Adrenal gland (tissue), 12 donors: ENCODE measurements around the gene B4GALNT3. TPM values are rescaled to one million over a fixed set of nuclear protein-coding genes. Genes with fewer than 3 reads are reported as not detected.
A peak's percentile ranks its signal among the peaks of the same experiment; 100 is the strongest.

Experiments used
- DNase-seq, 7 donors: peaks; one replicate each; pipeline ENCODE4 v3.0.0-alpha.2; 2019 to 2020
- H3K27ac ChIP-seq, 5 donors: fragments of 200-600 bp; sonication (generic) in 4 of 5; 1 replicate in 3 of 5; 2 replicates in 2 of 5; pipeline versions ENCODE4 v1.5.1 to v1.8.0; 2016 to 2020; ENCODE audit warnings: mild to moderate bottlenecking in 1 of 5
- H3K27me3 ChIP-seq: fragments of 200-600 bp; 2 replicates; pipeline ENCODE4 v1.8.0; 2021
- H3K36me3 ChIP-seq, 2 donors: fragments of 200-600 bp; replicated peaks in 1 of 2; 1 replicate in 1 of 2; 2 replicates in 1 of 2; pipeline versions ENCODE4 v1.5.1 to v1.8.0; 2018 to 2022
- H3K4me1 ChIP-seq, 2 donors: fragments of 200-600 bp; replicated peaks in 1 of 2; 1 replicate in 1 of 2; 2 replicates in 1 of 2; pipeline versions ENCODE4 v1.5.1 to v1.8.0; 2018 to 2021
- H3K4me3 ChIP-seq, 4 donors: fragments of 200-600 bp; sonication (generic) in 3 of 4; one replicate each; pipeline ENCODE4 v1.5.1; 2016 to 2018
- H3K9me3 ChIP-seq, 3 donors: fragments of 200-600 bp; sonication (generic) in 1 of 3; replicated peaks in 1 of 3; 1 replicate in 2 of 3; 2 replicates in 1 of 3; pipeline versions ENCODE4 v1.5.1 to v1.8.0; 2016 to 2021
- POLR2A ChIP-seq, 2 donors: fragments of 450-650 bp; IDR thresholded peaks; one replicate each; pipeline ENCODE4 v1.6.1; 2017; ENCODE audit warnings: antibody characterized with exemption in 2 of 2, mild to moderate bottlenecking in 2 of 2, moderate library complexity in 1 of 2
- WGBS, 4 donors: extraction: QIAGEN DNeasy Blood & Tissue Kit in 2 of 4; methylation state at CpG; one replicate each; pipeline versions ENCODE4 v1.1.5 to v1.1.7; 2013 to 2017; 5-methylcytosine and 5-hydroxymethylcytosine counted together
- intact Hi-C, 2 donors: fragments of 100-400 bp; cut with DNase I; formaldehyde crosslinking; loops; one replicate each; pipeline versions ENCODE4 v1.14.1 to v1.15.0; 2022 to 2023
- polyA plus RNA-seq, 3 donors: library from polyadenylated mRNA; stranded (reverse); fragments of 200-250 nt in 2 of 3; fragments of 350-450 nt in 1 of 3; fragmentation: Illumina TruSeq in 1 of 3; extraction: RNeasy Lipid Tissue Mini Kit (QIAGEN cat#74804) in 1 of 3; gene quantifications; one replicate each; pipeline ENCODE4 v1.2.3, GENCODE V29; 2013 to 2014
- total RNA-seq, 9 donors: library from RNA; depleted of rRNA in 4 of 9; stranded (reverse); fragments of >200 nt in 4 of 9; fragments of 120-200 nt in 1 of 9; fragmentation: NEBNext Ultra II Directional in 1 of 9; extraction: Animal tissue kit (Norgen Biotek cat#: 25700) in 1 of 9; gene quantifications; one replicate each; pipeline versions ENCODE4 v1.1.0 to v1.2.4, GENCODE V29; 2013 to 2023
- TF ChIP-seq, protein P1 (sequence below), 6 experiments: fragments of 450-650 bp in 4 of 6; fragments of 200-600 bp in 2 of 6; sonication (generic) in 1 of 6; IDR thresholded peaks; 1 replicate in 5 of 6; 2 replicates in 1 of 6; pipeline versions ENCODE4 v1.5.1 to v1.8.0; 2016 to 2021; ENCODE audit warnings: antibody characterized with exemption in 6 of 6, mild to moderate bottlenecking in 2 of 6, moderate library complexity in 1 of 6
- donor health status: healthy with polysubstance abuse.
- donor health status: Bipolar disorder and iron deficiency.
- donor health status: DM: yes; HTN: yes; CAD: no.
- donor health status: DM: no; HTN: no; CAD: no.
- donor health status: DM: no; HTN: no; CAD: no.
- donor health status: DM: yes; HTN: yes; CAD: no.

Gene B4GALNT3
- total and polyA plus RNA-seq, 12 donors, result 3.1 to 43.1 (median 28.5) TPM

GRCh38 chr12:569803-570434 lies 110.2 kb downstream of the B4GALNT3 start:
- intact Hi-C loops, result loop anchor here (5.0 to 10.0 kb wide), 7 partner anchors 75 to 1015 kb away; partner anchors contain the start of genes RAD52 (in 2 of the 2) and WNK1 (in 1 of the 2)
- peak overlapping the region in 4 of 5 donors; percentile 84 to 97 (median 94) for H3K27ac ChIP-seq
- H3K27me3 ChIP-seq, result no peaks in the 10 kb centered on the region
- H3K4me1 ChIP-seq, result peaks cover 12 to 28% of the 10 kb centered on the region in 2 donors
- H3K36me3 ChIP-seq, result no peaks in the 10 kb centered on the region
- DNase-seq, result peak; percentile 86 to 94 (median 91)
- no peaks in the 10 kb centered on the region for H3K9me3 ChIP-seq
- WGBS, 4 donors, result 0 to 1% (median 0%) methylated on average over 12 to 44 of the region's 44 CpGs
- TF ChIP-seq, protein P1, sequence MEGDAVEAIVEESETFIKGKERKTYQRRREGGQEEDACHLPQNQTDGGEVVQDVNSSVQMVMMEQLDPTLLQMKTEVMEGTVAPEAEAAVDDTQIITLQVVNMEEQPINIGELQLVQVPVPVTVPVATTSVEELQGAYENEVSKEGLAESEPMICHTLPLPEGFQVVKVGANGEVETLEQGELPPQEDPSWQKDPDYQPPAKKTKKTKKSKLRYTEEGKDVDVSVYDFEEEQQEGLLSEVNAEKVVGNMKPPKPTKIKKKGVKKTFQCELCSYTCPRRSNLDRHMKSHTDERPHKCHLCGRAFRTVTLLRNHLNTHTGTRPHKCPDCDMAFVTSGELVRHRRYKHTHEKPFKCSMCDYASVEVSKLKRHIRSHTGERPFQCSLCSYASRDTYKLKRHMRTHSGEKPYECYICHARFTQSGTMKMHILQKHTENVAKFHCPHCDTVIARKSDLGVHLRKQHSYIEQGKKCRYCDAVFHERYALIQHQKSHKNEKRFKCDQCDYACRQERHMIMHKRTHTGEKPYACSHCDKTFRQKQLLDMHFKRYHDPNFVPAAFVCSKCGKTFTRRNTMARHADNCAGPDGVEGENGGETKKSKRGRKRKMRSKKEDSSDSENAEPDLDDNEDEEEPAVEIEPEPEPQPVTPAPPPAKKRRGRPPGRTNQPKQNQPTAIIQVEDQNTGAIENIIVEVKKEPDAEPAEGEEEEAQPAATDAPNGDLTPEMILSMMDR (IDR thresholded peaks at IDR 0.05), result peak; percentile 90 to 97 (median 94)
- peak in 1 of 2 donors; percentile 7 for TF ChIP-seq POLR2A (IDR thresholded peaks at IDR 0.05)
- peak overlapping the region in 3 of 4 donors; percentile 16 to 60 (median 44) for H3K4me3 ChIP-seq

- DNase-seq, result peak; percentile 81 to 90 (median 87)
- TF ChIP-seq, protein P1 (IDR thresholded peaks at IDR 0.05), result no peak
- peak in 1 of 2 donors; percentile 70 for TF ChIP-seq POLR2A (IDR thresholded peaks at IDR 0.05)
- WGBS, 4 donors, result 14 to 23% (median 18%) methylated on average over 2 to 22 of the region's 22 CpGs
- intact Hi-C loops, result loop anchor here (5.0 to 10.0 kb wide), 2 partner anchors 74 to 182 kb away; partner anchors contain the start of gene WNK1 (in 1 of the 2)
- peak overlapping the region in 3 of 4 donors; percentile 16 to 60 (median 44) for H3K4me3 ChIP-seq
- no peaks in the 10 kb centered on the region for H3K36me3 ChIP-seq
- H3K9me3 ChIP-seq, result no peaks in the 10 kb centered on the region
- H3K27me3 ChIP-seq, result no peaks in the 10 kb centered on the region
- peak overlapping the region; percentile 84 to 97 (median 93) for H3K27ac ChIP-seq
- H3K4me1 ChIP-seq, result peaks cover 12 to 30% of the 10 kb centered on the region in 2 donors
Measured at GRCh38 chr12:570435-570920, 110.7 kb downstream of the B4GALNT3 start.

DNA sequence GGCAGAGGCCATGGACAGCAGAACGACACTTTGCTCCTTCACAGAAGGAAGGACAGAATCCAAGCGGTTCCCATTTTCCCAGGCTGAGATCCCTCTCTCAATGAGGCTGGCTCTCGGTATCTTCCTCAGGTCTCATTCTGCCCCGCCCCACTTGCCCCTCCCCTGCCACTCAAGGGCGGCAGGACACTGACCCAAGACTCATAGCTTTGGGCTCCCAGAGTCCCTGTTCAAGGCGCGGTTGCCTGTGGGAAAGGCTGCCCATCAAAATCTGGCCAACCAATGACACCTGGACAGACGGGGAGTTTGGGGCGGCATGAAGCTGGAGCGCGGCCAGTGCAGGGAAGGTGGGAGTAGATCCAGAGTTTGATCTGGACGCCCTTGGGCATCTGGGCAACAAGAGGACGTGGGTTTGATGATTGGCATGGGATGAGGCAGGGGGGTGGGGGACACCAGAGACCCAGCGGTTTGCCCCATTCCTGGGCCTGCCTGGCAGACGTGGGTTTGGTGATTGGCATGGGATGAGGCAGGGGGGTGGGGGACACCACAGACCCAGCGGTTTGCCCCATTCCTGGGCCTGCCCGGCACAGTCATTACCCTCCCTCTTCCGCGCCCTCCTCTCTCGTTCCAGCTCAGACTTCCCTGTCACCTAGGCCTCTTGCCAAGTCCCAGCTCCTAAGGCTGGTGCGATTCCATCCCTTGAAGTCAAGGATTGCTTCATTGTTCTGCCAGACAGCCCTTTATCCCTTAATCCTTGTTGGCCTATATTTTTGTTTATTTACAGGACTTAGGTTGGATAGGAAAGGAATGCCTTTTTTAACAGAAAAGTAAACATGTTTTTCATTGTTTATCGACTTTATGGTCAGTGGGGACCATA lies 111.4 kb downstream of the B4GALNT3 start:
- peak; percentile 77 to 91 (median 90) for DNase-seq
- Histone ChIP-seq H3K9me3 (no peaks in the 10 kb centered on the region), H3K27me3 (no peaks in the 10 kb centered on the region), H3K4me3 (peak overlapping the region in 2 of 4 donors; percentile 44 to 60), H3K36me3 (no peaks in the 10 kb centered on the region), H3K27ac (peak overlapping the region; percentile 84 to 97 (median 93)), H3K4me1 (peaks cover 18 to 37% of the 10 kb centered on the region in 2 donors)
- WGBS, 4 donors, result 25 to 59% (median 35%) methylated on average over 19 to 22 of the region's 22 CpGs
- no peak for TF ChIP-seq POLR2A (IDR thresholded peaks at IDR 0.05)
- TF ChIP-seq, protein P1 (IDR thresholded peaks at IDR 0.05), result no peak
- intact Hi-C loops, result loop anchor here (5.0 to 10.0 kb wide), 2 partner anchors 74 to 181 kb away; partner anchors contain the start of gene WNK1 (in 1 of the 2)
